HG03025 (cell line): Measurements from ENCODE around the gene SLC17A9.
A peak's percentile ranks its signal among the peaks of the same experiment; 100 is the strongest.
"Not testable (repeated sequence)": the region's sequence is repeated elsewhere in the genome, so short reads cannot be mapped to it uniquely, and the experiment has no call there.

ENCODE experiments used
- ATAC-seq: cut with Tn5 transposase; IDR thresholded peaks from one replicate; pipeline ENCODE4 v1.9.1; 2021; ENCODE audit warnings: mild to moderate bottlenecking, moderate library complexity; ENCODE audit not compliant: unreplicated experiment, low FRiP score

SLC17A9 gene

DNA sequence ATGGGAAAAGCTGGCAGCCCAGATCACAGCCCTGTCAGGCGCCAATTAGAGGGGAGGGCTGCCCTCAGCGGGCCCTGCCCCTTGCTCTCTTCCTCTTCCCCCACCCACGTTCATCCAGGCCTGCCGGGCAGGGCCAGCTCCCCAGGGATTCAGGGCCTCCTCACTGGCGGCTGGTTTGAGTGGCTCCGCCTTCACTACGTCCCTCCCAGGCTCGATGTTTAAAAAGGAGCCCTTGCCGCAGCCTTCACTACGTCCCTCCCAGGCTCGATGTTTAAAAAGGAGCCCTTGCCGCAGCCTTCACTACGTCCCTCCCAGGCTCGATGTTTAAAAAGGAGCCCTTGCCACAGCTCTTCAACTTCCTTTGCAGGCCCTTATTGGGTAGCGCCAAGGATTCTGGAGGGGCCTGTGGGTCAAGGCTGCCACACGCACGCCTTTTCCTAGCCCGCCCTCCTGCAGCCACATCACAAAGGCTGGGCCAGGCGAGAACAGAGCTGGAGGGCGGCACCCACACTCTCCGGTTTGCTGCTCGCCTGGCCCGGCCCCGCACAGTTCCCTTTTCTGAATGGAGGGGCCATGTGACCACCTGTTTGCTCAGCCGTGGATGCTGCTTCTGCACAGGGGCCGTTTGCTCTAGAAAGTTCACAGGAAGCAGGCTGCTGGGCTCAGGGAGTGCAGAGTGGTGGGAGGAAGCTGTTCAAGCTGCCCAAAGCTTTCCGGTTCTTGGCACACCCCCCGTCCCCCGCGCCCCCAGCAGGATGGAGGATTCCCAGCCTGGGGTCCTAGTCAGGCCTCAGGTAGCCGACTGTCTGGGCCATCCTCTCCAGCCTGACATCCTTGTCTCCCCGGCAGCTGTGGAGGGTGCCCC, 1.6 kb downstream of the SLC17A9 start:
- ATAC-seq = peak; percentile 69

DNA sequence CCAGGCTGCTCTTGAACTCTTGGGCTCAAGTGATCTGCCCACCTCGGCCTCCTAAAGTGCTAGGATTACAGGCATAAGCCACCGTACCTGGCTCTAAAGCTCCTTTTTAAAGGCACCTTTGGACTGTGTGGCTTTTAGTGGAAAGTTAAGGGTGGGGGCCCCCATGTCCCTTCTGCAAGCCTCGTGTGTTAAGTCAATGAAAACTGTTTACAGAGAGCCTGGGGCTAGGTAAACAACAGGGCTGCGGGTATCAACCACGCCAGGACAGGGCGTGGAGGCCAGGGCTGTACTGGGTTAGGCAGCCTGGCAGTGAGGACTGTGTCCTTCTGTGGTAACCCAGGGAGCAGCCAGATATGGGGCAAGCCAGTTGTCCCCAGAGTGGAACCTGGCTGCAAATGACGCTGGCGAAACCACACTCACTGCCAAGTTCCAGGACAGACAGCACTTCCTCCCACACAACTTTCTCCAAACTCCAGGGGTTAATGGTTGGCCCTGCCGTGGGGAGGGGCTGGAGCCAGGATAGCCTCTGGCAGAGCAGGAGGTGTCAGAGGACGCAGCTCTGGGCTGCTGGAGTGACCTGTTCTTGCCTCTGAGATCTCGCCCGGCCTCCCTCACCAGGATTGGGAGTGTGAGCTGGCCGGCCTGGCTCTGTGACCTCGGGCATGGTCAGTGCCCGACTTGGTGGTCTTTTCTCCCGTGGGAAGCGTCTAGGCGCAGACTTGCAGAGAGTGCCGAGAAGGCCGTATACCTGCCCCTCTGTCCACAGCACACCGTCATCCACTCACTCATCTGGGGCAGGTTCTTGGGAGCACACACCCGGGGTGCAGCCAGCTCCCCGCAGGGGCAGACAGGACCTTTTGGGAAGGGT, 3.2 kb downstream of the SLC17A9 start:
- no peak for ATAC-seq

GRCh38 chr20:62956387-62957135, 4.1 kb downstream of the SLC17A9 start:
- no peak for ATAC-seq

DNA sequence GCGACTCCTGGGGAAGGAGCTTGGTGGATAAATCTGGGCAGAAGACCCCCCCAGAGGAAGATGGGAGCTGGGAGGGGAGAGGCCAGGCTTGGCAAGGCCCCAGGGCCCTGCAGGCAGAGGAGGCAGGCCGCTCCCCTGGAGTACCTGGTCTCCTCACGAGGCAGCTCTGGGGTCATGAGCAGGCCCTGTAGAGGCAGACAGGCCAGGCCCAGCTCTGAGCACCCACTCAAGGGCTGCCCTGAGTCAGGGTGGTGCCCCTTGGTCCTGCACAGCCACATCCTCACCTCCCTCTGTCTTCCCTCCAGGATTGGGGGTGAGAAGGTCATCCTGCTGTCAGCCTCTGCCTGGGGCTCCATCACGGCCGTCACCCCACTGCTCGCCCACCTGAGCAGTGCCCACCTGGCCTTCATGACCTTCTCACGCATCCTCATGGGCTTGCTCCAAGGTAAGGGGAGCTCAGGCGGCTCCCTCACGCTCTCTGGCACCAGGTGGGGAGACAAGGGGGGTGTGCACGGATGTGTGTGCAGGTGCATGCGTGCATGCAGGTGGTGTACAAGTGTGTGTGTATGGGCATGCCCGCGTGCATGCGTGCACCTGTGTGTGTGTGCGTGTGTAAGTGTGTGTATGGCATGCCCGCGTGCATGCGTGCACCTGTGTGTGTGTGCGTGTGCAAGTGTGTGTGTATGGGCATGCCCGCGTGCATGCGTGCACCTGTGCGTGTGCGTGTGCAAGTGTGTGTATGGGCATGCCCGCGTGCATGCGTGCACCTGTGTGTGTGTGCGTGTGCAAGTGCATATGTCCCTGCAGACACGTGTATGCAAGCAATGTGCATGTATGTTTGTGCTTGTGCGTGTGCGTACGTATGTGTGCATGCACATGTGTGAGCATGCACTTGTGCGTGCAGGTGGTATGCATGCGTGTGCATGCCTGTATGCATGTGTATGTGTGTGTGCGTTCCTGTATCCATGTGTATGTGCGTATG, 4.9 kb downstream of the SLC17A9 start:
- ATAC-seq = no peak

- no peak for ATAC-seq
Observed at GRCh38 chr20:62958388-62959100, 6.0 kb downstream of the SLC17A9 start.

DNA sequence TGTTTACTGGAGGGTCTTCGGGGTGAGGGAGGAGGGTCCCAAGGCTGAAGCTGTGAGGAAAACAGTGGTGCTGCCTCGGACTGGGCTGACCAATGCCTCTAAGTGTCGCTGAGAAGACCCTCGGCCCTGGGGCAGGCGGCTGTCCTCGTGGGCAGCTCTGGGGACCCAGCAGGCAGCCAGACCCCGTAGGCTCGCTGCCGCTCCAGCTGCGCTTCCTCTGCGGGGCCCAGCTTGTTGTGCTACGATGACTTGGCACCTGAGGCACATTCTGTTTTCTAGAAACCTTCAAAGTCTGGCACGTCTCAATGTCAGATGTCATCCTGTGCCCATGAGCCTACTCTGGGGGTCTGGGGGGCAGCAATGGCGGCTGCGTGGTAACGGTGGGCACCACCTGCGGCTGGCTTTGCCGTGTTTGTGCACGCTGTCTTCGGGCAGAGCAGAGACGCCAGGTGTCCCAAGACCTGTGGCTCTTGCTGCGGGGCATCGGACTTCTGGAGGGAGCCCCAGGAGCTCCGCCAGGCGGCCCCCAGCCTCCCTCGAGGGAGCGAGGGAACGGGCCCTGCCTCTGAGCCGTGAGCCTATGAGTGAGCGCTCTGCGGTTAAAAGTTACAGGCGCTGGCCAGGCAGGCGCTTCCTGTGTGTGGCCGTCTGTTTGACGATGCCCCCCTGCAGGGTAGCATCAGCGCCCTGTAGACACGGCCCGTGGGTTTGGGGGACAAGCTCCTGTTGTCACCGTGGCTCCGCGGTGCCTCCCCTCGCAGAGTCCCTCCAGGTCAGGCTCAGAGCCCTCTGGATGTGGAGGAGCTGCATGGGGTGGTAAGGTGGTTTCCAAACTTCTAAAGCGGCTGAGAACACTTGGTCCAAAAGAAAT, 6.8 kb downstream of the SLC17A9 start:
- ATAC-seq = no peak

DNA sequence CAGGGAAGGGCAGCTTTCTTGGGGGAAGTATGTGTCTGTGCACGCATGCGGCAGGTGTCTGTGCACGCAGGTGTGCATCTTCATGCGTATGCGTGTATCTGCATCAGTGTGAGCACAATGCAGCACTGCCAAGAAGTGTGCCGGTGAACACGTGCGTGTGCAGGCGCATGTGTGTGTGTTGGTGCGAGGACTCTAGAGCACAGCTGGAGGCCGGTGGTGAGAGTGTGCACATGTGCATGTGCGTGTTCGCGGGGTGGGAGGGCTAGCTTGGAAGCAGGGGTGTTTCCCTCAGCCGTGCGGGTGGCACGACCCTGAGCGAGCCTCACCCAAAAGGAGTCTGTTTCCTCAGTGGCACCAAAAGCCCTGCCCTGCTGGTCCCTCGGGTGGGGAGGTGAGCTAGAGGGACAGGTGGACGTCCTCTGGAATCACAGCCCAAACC, 7.5 kb downstream of the SLC17A9 start:
- no peak for ATAC-seq

GRCh38 chr20:62960446-62961309, 8.2 kb downstream of the SLC17A9 start:
- ATAC-seq = not testable (repeated sequence)

DNA sequence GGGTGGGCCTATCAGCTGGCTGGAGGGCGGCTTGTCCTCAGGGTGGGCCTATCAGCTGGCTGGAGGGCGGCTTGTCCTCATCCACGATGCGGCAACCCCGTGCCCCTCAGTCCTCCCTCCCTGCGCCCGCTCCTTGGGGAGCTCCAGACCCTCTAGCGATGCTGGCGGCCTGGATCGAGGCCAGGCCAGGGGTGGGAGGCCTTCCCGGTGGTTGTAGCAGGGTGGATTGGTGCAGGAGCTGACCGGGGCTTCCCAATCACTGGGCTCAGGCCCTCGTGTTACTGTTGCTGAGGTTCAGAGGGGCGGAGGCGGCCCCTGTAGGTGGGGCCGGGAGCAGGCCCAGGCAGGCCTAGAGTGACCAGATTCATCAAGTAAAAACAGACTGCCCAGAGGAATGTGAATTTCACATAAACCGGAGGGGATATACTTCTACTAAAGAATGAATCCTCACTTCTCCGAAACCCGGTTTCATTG, 8.8 kb downstream of the SLC17A9 start:
- no peak for ATAC-seq

- no peak for ATAC-seq
Observed at GRCh38 chr20:62961799-62962198, 9.3 kb downstream of the SLC17A9 start.

DNA sequence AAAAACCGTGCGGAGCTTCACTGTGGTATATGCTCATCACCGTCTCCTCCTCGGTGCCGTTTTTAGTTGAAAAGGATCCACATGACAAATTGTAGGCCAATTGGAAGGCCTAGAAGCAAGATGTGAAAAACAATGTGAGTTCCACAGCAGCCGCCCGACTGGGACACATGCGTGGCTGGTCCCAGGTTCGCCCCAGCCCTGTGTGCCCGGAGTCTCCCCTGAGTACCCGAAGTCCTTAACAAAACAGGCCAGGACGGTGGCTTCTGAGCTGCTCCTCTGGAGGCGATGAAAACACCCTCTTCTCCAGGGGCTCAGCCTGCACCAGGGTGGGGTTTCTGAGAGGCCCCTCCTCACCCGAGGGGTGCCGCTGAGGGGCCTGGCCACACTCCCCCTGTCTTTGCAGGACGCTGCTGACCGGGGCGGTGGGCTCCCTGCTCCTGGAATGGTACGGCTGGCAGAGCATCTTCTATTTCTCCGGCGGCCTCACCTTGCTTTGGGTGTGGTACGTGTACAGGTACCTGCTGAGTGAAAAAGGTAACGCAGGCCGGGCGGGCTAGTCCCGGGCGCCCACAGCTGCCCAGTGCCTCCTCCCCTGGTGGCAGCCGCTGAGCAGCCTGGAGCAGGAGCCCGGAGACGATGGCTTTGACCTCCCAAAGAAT, 9.8 kb downstream of the SLC17A9 start:
- no peak for ATAC-seq

DNA sequence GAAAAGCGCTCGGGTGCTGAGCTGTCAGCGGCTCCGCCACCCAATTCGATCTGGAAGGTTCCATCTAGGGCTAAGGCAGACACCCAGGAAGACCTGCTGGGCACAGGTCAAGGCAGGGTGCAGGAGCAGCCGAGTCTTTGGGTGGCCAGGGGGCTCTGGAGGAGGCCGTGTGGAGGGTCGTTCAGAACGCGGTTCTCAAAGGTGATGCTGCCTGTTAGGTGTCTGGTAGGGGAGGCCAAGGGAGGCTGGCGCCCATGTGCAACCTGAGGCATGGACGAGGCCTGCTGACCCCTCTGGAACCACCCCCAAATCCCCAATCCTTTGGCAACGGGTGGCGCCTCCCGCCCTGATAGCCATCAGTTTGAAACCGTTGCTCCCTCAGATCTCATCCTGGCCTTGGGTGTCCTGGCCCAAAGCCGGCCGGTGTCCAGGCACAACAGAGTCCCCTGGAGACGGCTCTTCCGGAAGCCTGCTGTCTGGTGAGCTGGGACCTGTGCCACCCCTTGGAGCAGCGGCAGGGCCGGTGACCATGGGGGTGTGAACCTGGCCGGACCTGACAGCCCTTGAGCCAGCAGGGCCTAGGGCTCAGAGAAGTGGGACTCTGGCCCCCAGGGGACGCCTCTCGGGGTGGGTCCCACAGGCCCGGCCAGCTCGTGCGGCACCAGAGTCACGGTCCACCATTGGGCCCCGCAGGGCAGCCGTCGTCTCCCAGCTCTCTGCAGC, 10.5 kb downstream of the SLC17A9 start:
- no peak for ATAC-seq

DNA sequence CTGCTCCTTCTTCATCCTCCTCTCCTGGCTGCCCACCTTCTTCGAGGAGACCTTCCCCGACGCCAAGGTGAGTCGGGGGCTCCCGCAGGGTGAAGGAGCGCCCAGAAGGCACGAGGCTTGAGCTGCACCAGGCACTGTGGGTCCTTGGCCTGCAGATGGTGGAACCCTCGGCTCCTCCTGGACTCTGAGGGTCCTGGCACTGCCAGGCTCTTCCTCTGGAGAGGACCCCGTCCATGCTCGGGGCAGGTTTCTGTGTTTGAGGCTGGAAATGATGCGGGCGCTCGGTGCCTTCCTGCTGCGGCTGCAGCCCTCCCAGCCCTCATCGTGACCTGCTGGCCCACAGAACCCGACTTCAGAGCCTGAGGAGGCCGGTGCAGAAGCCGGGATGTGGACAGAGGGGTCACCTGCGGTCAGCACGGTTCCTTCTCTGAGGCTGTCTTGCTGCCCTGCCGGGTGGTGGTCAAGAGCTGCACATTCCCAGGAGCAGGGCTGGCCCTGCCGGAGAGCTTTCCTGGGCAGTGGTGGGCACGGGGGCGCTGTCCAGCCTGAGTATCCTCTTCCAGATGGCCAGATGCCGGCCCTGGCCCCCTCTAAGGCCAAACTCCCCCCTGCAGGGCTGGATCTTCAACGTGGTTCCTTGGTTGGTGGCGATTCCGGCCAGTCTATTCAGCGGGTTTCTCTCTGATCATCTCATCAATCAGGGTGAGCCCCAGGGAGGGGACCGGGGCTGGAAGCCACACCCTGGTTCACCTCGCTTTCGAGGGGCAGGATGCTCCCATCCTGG, 11.3 kb downstream of the SLC17A9 start:
- no peak for ATAC-seq

GRCh38 chr20:62964700-62965099, 12.2 kb downstream of the SLC17A9 start:
- ATAC-seq = no peak

- no peak for ATAC-seq
Observed at GRCh38 chr20:62965363-62965771, 12.9 kb downstream of the SLC17A9 start.
